Measurements from ENCODE around the gene DACT2.
"Not testable (repeated sequence)": the region's sequence is repeated elsewhere in the genome, so short reads cannot be mapped to it uniquely, and the experiment has no call there.

Gene DACT2

GRCh38 chr6:168301648-168302398, 17.8 kb downstream of the DACT2 start:
- no peak for DNase-seq

- DNase-seq = no peak
Measured at GRCh38 chr6:168300975-168301647, 18.5 kb downstream of the DACT2 start.

- DNase-seq = no peak
Measured at GRCh38 chr6:168299541-168300511, 19.8 kb downstream of the DACT2 start.

GRCh38 chr6:168297643-168298042, 21.9 kb downstream of the DACT2 start:
- no peak for DNase-seq

- DNase-seq = no peak
Measured at GRCh38 chr6:168294901-168295300, 24.7 kb downstream of the DACT2 start.

GRCh38 chr6:168293636-168294530, 25.7 kb downstream of the DACT2 start:
- DNase-seq = no peak

- no peak for DNase-seq
Measured at GRCh38 chr6:168292826-168293225, 26.8 kb downstream of the DACT2 start.

- no peak for DNase-seq
Measured at GRCh38 chr6:168291450-168291849, 28.1 kb downstream of the DACT2 start.

GRCh38 chr6:168290095-168290494, 29.5 kb downstream of the DACT2 start:
- no peak for DNase-seq

GRCh38 chr6:168289571-168289962, 30.0 kb downstream of the DACT2 start:
- no peak for DNase-seq

- DNase-seq = no peak
Measured at GRCh38 chr6:168288781-168289570, 30.6 kb downstream of the DACT2 start.

GRCh38 chr6:168287460-168287859, 32.1 kb downstream of the DACT2 start:
- not testable (repeated sequence) for DNase-seq

GRCh38 chr6:168286771-168287446, 32.7 kb downstream of the DACT2 start:
- DNase-seq = not testable (repeated sequence)

- DNase-seq = no peak
Measured at GRCh38 chr6:168286116-168286515, 33.5 kb downstream of the DACT2 start.

- DNase-seq = no peak
Measured at GRCh38 chr6:168285456-168285855, 34.1 kb downstream of the DACT2 start.

- no peak for DNase-seq
Measured at GRCh38 chr6:168284187-168284586, 35.4 kb downstream of the DACT2 start.

- no peak for DNase-seq
Measured at GRCh38 chr6:168283686-168284025, 35.9 kb downstream of the DACT2 start.

- DNase-seq = no peak
Measured at GRCh38 chr6:168282985-168283685, 36.4 kb downstream of the DACT2 start.

- no peak for DNase-seq
Measured at GRCh38 chr6:168281826-168282225, 37.8 kb downstream of the DACT2 start.

- DNase-seq = not testable (repeated sequence)
Measured at GRCh38 chr6:168281314-168281713, 38.3 kb downstream of the DACT2 start.
